PC-9 (cell line): ENCODE data around the gene METTL27. TPM values are rescaled to one million over a fixed set of nuclear protein-coding genes. Genes with fewer than 3 reads are reported as not detected.
"Not testable (repeated sequence)": the region's sequence is repeated elsewhere in the genome, so short reads cannot be mapped to it uniquely, and the experiment has no call there.

Experiments
- BruUV-seq: library from RNA; stranded (reverse); fragments of 400-500 nt; replicated peaks from 2 replicates; lab custom pipeline; 2021; lab: Mats Ljungman, UMichigan
- CTCF ChIA-PET: fragments of 300-600 bp; sonication (Branson Sonifier 250); formaldehyde crosslinking; loops from one replicate; lab custom pipeline; 2022; ENCODE audit warnings: antibody characterized with exemption; lab: Charles Lee
- POLR2A ChIA-PET: fragments of 300-600 bp; sonication (Branson Sonifier 250); formaldehyde crosslinking; loops from one replicate; lab custom pipeline; 2022; ENCODE audit warnings: antibody characterized with exemption; ENCODE audit not compliant: unreplicated experiment; lab: Charles Lee
- DNase-seq, 2 experiments: peaks; one replicate each; pipeline versions ENCODE4 v3.0.0 to v3.0.0-alpha.2; 2015 to 2022; ENCODE audit warnings: mixed read lengths in 1 of 2
- H2AFZ ChIP-seq: fragments of 200-600 bp; sonication (generic); 2 replicates; pipeline ENCODE4 v1.8.1; 2017; ENCODE audit warnings: antibody characterized with exemption
- H3F3A ChIP-seq: fragments of 200-600 bp; sonication (generic); 2 replicates; pipeline ENCODE4 v1.8.1; 2017; ENCODE audit warnings: antibody characterized with exemption, mild to moderate bottlenecking, low read depth; ENCODE audit not compliant: insufficient read depth
- H3K27ac ChIP-seq: fragments of 200-600 bp; sonication (generic); 2 replicates; pipeline ENCODE4 v1.6.1; 2016; ENCODE audit warnings: mixed run types
- H3K27me3 ChIP-seq: fragments of 200-600 bp; sonication (generic); 2 replicates; pipeline ENCODE4 v1.6.1; 2016; ENCODE audit warnings: low read depth, mixed run types; ENCODE audit not compliant: insufficient read depth
- H3K36me3 ChIP-seq: fragments of 200-600 bp; sonication (generic); 2 replicates; pipeline ENCODE4 v1.6.1; 2016; ENCODE audit warnings: low read depth, mixed run types
- H3K4me1 ChIP-seq: fragments of 200-600 bp; sonication (generic); replicated peaks from 2 replicates; pipeline ENCODE4 v1.6.1; 2016; ENCODE audit warnings: mixed run types; ENCODE audit not compliant: insufficient read depth
- H3K4me2 ChIP-seq: fragments of 200-600 bp; sonication (generic); 2 replicates; pipeline ENCODE4 v1.6.1; 2017; ENCODE audit warnings: mixed run types
- H3K4me3 ChIP-seq: fragments of 200-600 bp; sonication (generic); 2 replicates; pipeline ENCODE4 v1.6.1; 2016; ENCODE audit warnings: mixed run types
- H3K79me2 ChIP-seq: fragments of 200-600 bp; sonication (generic); 2 replicates; pipeline ENCODE4 v1.6.1; 2017; ENCODE audit warnings: low read depth, mixed run types
- H3K9me2 ChIP-seq: fragments of 200-600 bp; sonication (generic); 2 replicates; pipeline ENCODE4 v1.8.1; 2017; ENCODE audit warnings: mild to moderate bottlenecking; ENCODE audit not compliant: insufficient read depth
- H3K9me3 ChIP-seq: fragments of 200-600 bp; sonication (generic); 2 replicates; pipeline ENCODE4 v1.8.1; 2016; ENCODE audit warnings: low read depth; ENCODE audit not compliant: insufficient read depth
- H4K20me1 ChIP-seq: fragments of 200-600 bp; sonication (generic); 2 replicates; pipeline ENCODE4 v1.8.1; 2017; ENCODE audit not compliant: insufficient read depth
- EZH2 ChIP-seq: fragments of 200-600 bp; sonication (generic); IDR thresholded peaks from 2 replicates; pipeline ENCODE4 v1.8.0; 2017; ENCODE audit warnings: antibody characterized with exemption, low read depth
- intact Hi-C: fragments of 100-400 bp; cut with micrococcal nuclease; formaldehyde crosslinking; loops from one replicate; pipeline ENCODE4 v1.10.0; 2022; ENCODE audit not compliant: unreplicated experiment
- total RNA-seq: library from RNA; stranded (reverse); gene quantifications from 2 replicates; pipeline ENCODE4 v1.2.3, GENCODE V29; 2021
- TF ChIP-seq, protein P1 (sequence below): fragments of 200-600 bp; sonication (generic); conservative IDR thresholded peaks from 2 replicates; pipeline ENCODE4 v1.6.1; 2017; ENCODE audit warnings: mixed run types, antibody characterized with exemption, mild to moderate bottlenecking, moderate library complexity

The METTL27 gene
- total RNA-seq, 1 experiment from 2014 or later = 23.2 TPM

DNA sequence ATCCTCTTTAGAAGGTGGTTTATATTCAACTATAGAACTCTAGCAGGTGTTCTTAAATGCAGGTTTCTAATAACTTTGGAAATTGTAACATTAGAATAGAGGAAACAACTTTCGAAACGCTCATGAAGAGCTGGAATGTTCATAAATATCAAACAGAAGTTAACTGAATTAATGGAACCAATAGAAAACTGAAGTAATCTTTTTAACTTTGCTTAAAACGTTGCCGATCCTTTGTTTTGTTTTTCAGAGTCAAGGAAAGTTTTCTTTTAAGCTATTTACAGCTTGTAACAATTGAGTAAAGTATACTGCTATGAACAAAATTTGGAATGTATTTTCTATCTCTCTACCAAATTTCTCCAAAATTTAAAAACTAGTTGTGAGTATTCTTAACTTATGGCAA, 53.3 kb downstream of the METTL27 start:
- no peaks in the 10 kb centered on the region for H3K9me2 ChIP-seq
- TF ChIP-seq, protein P1, sequence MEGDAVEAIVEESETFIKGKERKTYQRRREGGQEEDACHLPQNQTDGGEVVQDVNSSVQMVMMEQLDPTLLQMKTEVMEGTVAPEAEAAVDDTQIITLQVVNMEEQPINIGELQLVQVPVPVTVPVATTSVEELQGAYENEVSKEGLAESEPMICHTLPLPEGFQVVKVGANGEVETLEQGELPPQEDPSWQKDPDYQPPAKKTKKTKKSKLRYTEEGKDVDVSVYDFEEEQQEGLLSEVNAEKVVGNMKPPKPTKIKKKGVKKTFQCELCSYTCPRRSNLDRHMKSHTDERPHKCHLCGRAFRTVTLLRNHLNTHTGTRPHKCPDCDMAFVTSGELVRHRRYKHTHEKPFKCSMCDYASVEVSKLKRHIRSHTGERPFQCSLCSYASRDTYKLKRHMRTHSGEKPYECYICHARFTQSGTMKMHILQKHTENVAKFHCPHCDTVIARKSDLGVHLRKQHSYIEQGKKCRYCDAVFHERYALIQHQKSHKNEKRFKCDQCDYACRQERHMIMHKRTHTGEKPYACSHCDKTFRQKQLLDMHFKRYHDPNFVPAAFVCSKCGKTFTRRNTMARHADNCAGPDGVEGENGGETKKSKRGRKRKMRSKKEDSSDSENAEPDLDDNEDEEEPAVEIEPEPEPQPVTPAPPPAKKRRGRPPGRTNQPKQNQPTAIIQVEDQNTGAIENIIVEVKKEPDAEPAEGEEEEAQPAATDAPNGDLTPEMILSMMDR = no peak
- TF ChIP-seq EZH2 = no peak
- intact Hi-C loops = no loop called here
- DNase-seq = no peak
- no peaks in the 10 kb centered on the region for H3K36me3 ChIP-seq
- ChIA-PET POLR2A (interaction anchor here (0.6 kb wide), 1 partner anchor 54 kb away, joined by 5 read pairs; no protein-coding TSS in a partner anchor), CTCF (no interaction called here)
- no TSS peak for BruUV-seq
- H3K27ac ChIP-seq = no peak overlapping the region
- H2AFZ ChIP-seq = no peak overlapping the region
- H3K79me2 ChIP-seq = no peaks in the 10 kb centered on the region
- H3K27me3 ChIP-seq = no peaks in the 10 kb centered on the region
- no peaks in the 10 kb centered on the region; the same call in 1 of the 2 replicates for H3K9me3 ChIP-seq
- peaks cover 22% of the 10 kb centered on the region for H3K4me1 ChIP-seq
- no peak overlapping the region for H3K4me2 ChIP-seq
- no peak overlapping the region for H3K4me3 ChIP-seq
- no peaks in the 10 kb centered on the region for H4K20me1 ChIP-seq
- peaks cover 25% of the 10 kb centered on the region for H3F3A ChIP-seq

DNA sequence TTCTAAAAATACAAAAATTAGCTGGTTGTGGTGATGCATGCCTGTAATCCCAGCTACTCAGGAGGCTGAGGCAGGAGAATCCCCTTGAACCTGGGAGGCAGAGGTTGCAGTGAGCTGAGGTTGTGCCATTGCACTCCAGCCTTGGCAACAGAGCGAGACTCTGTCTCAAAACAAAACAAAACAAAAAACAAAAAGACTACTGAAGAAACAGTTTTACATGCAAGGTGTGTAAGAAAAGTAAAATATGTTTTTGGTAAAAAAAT, 54.6 kb downstream of the METTL27 start:
- H3K4me3 ChIP-seq, H3K4me2 ChIP-seq, POLR2A ChIA-PET, H3K27me3 ChIP-seq, H3K4me1 ChIP-seq, H2AFZ ChIP-seq, DNase-seq, H4K20me1 ChIP-seq, H3K79me2 ChIP-seq, H3K36me3 ChIP-seq, intact Hi-C loops, H3K9me2 ChIP-seq, CTCF ChIA-PET, H3K9me3 ChIP-seq, H3K27ac ChIP-seq, BruUV-seq: not testable (repeated sequence)
- peaks cover 16% of the 10 kb centered on the region; the same call in 1 of the 2 replicates for H3F3A ChIP-seq

DNA sequence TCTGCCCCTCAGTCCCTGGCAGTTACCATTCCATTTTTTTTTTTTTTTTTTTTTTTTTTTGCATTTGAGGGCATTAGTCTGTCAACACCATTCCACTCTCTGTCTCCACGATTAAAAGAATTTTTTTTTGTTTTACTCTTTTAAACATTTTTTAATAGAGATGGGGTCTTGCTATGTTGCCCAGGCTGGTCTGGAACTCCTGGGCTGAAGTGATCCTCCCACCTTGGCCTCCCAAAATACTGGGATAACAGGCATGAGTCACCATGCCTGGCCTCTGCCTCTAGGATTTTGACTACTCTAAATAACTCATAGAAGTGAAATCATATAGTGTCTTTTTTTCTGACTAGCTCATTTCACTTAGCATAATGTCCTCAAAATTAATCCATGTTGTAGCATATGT, 55.7 kb downstream of the METTL27 start:
- no peaks in the 10 kb centered on the region for H3K36me3 ChIP-seq
- H3K4me2 ChIP-seq = no peak overlapping the region
- BruUV-seq = no TSS peak
- no peaks in the 10 kb centered on the region for H3K79me2 ChIP-seq
- H3K27me3 ChIP-seq = no peaks in the 10 kb centered on the region
- no peak overlapping the region for H3K27ac ChIP-seq
- H2AFZ ChIP-seq = no peak overlapping the region
- intact Hi-C loops = no loop called here
- TF ChIP-seq, protein P1 = no peak
- TF ChIP-seq EZH2 = no peak
- H3K4me3 ChIP-seq = no peak overlapping the region
- no peaks in the 10 kb centered on the region for H3K9me2 ChIP-seq
- 0 out of 2 replicates have a peak, but pooled peaks cover 9% of the 10 kb centered on the region for H3F3A ChIP-seq
- ChIA-PET POLR2A (no interaction called here), CTCF (interaction anchor here (0.6 kb wide), 1 partner anchor 61 kb away, joined by 7 read pairs; no protein-coding TSS in a partner anchor)
- no peaks in the 10 kb centered on the region; the same call in 1 of the 2 replicates for H3K4me1 ChIP-seq
- no peaks in the 10 kb centered on the region; the same call in 1 of the 2 replicates for H3K9me3 ChIP-seq
- no peak for DNase-seq
- H4K20me1 ChIP-seq = no peaks in the 10 kb centered on the region

Other genes with a start within 250 kb of the METTL27 start
- gene MLXIPL, start 218.0 kb downstream of the METTL27 start, total RNA-seq = 24.9 and 32.0 TPM in 2 replicates
- gene VPS37D, start 174.7 kb downstream of the METTL27 start, total RNA-seq = 8.3 and 12.4 TPM in 2 replicates
- 8.0 and 9.5 TPM in 2 replicates for gene DNAJC30, start 159.1 kb downstream of the METTL27 start, total RNA-seq
- gene BUD23, start 158.9 kb downstream of the METTL27 start, total RNA-seq = 122 and 158 TPM in 2 replicates
- gene STX1A, start 122.8 kb downstream of the METTL27 start, total RNA-seq = 39.1 and 40.5 TPM in 2 replicates
- 74.4 and 92.6 TPM in 2 replicates for gene ABHD11, start 103.7 kb downstream of the METTL27 start, total RNA-seq
- 31.3 and 45.2 TPM in 2 replicates for gene CLDN3, start 72.2 kb downstream of the METTL27 start, total RNA-seq
- gene CLDN4, start 11.5 kb downstream of the METTL27 start, total RNA-seq = 498 and 602 TPM in 2 replicates
- gene TMEM270, start 18.6 kb upstream of the METTL27 start, total RNA-seq = 0.48 and 0.72 TPM in 2 replicates
- gene ELN, start 185.7 kb upstream of the METTL27 start, total RNA-seq = 0.11 TPM in 1 of 2 replicates, not detected in the other
- 128 and 148 TPM in 2 replicates for gene LIMK1, start 241.3 kb upstream of the METTL27 start, total RNA-seq